ENCODE results near the gene ARHGAP10.

DNA sequence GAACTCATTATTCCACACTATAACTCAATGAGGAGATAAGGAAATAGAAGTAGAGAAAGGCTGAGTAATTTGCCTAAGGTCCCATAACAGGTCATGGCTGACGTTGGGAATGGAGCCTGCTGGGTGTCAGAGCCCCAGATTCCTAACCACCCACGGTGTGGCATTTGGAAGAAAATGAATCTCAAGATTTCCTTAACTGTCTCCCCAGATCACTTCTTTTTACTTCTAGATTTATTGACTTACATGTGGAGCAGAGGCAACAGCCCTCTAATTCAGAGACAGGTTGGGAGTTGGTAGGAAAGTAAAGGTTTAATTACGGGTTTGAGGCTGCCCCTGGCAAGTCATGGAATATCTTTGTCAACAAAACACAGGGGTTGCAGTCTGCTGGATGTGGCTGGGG, 134.0 kb downstream of the ARHGAP10 start:
- TF ChIP-seq, protein P1, sequence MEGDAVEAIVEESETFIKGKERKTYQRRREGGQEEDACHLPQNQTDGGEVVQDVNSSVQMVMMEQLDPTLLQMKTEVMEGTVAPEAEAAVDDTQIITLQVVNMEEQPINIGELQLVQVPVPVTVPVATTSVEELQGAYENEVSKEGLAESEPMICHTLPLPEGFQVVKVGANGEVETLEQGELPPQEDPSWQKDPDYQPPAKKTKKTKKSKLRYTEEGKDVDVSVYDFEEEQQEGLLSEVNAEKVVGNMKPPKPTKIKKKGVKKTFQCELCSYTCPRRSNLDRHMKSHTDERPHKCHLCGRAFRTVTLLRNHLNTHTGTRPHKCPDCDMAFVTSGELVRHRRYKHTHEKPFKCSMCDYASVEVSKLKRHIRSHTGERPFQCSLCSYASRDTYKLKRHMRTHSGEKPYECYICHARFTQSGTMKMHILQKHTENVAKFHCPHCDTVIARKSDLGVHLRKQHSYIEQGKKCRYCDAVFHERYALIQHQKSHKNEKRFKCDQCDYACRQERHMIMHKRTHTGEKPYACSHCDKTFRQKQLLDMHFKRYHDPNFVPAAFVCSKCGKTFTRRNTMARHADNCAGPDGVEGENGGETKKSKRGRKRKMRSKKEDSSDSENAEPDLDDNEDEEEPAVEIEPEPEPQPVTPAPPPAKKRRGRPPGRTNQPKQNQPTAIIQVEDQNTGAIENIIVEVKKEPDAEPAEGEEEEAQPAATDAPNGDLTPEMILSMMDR (IDR thresholded peaks at IDR 0.05; ENCODE audit: low read depth, low read length) = no peak
- TF ChIP-seq POLR2A (IDR thresholded peaks at IDR 0.05; ENCODE audit: extremely low read depth, insufficient read length) = no peak
- TF ChIP-seq MAX (IDR thresholded peaks at IDR 0.05; ENCODE audit: low read depth, low read length) = no peak

Measured in NB4 (cell line).